ENCODE measurements around the gene RAPGEF4.

The RAPGEF4 gene

GRCh38 chr2:172753610-172754009 lies 18.0 kb downstream of the RAPGEF4 start:
- WGBS (ENCODE audit: extremely low coverage, insufficient coverage, insufficient read length), result no CpG with 5 or more reads among the region's 3 CpGs

GRCh38 chr2:172759441-172759840 lies 23.8 kb downstream of the RAPGEF4 start:
- Histone ChIP-seq H2BK120ac (ENCODE audit: insufficient read depth, low read length, poor library complexity) (no peak overlapping the region), H3K23ac (ENCODE audit: low read length) (no peak overlapping the region), H3K18ac (ENCODE audit: low read length) (no peak overlapping the region), H3K27ac (ENCODE audit: low read depth, low read length) (no peak overlapping the region), H3K9ac (ENCODE audit: low read length) (no peak overlapping the region), H3K4me3 (ENCODE audit: low read depth, low read length) (no peak overlapping the region), H3K79me1 (ENCODE audit: low read length) (no peaks in the 10 kb centered on the region), H3K79me2 (ENCODE audit: control insufficient read depth, insufficient read depth, low read length, poor library complexity) (no peaks in the 10 kb centered on the region), H4K91ac (ENCODE audit: low read depth, low read length) (no peak overlapping the region), H2BK5ac (ENCODE audit: low read depth, low read length, poor library complexity) (no peak overlapping the region), H2AFZ (ENCODE audit: insufficient read depth, low read length, poor library complexity) (no peak overlapping the region), H4K12ac (ENCODE audit: low read depth, low read length) (no peak overlapping the region), H3K4ac (ENCODE audit: low read depth, low read length) (no peak overlapping the region), H3K14ac (ENCODE audit: low read length) (no peak overlapping the region), H2BK12ac (ENCODE audit: low read length) (no peak overlapping the region), H4K8ac (ENCODE audit: low read depth, low read length) (no peak overlapping the region), H3K9me3 (ENCODE audit: insufficient read depth, low read depth, low read length) (no peaks in the 10 kb centered on the region), H2AK5ac (ENCODE audit: low read length) (no peak overlapping the region), H3K27me3 (ENCODE audit: insufficient read depth, low read length) (no peaks in the 10 kb centered on the region), H3K4me2 (ENCODE audit: low read length) (no peak overlapping the region), H3K36me3 (ENCODE audit: control insufficient read depth in 1 of 2, insufficient read depth in 2 of 2, low read length in 2 of 2) (no peaks in the 10 kb centered on the region), H3K4me1 (ENCODE audit: control insufficient read depth in 1 of 2, insufficient read depth in 2 of 2, low read length in 2 of 2) (no peaks in the 10 kb centered on the region)
- WGBS (ENCODE audit: extremely low coverage, insufficient coverage, insufficient read length), result no CpG with 5 or more reads among the region's 2 CpGs
- DNase-seq, result no peak

More at GRCh38 chr2:172753610-172754009, 18.0 kb downstream of the RAPGEF4 start:
- H3K14ac ChIP-seq (ENCODE audit: low read length), result no peak overlapping the region
- no peak overlapping the region for H4K91ac ChIP-seq (ENCODE audit: low read depth, low read length)
- no peak overlapping the region for H3K4me3 ChIP-seq (ENCODE audit: low read depth, low read length)
- H3K18ac ChIP-seq (ENCODE audit: low read length), result no peak overlapping the region
- H3K9ac ChIP-seq (ENCODE audit: low read length), result no peak overlapping the region
- H2BK120ac ChIP-seq (ENCODE audit: insufficient read depth, low read length, poor library complexity), result no peak overlapping the region
- H2BK12ac ChIP-seq (ENCODE audit: low read length), result no peak overlapping the region
- H3K27ac ChIP-seq (ENCODE audit: low read depth, low read length), result no peak overlapping the region
- no peak for DNase-seq
- no peaks in the 10 kb centered on the region for H3K36me3 ChIP-seq (ENCODE audit: control insufficient read depth in 1 of 2, insufficient read depth in 2 of 2, low read length in 2 of 2)
- H3K23ac ChIP-seq (ENCODE audit: low read length), result no peak overlapping the region
- no peaks in the 10 kb centered on the region for H3K79me1 ChIP-seq (ENCODE audit: low read length)
- no peaks in the 10 kb centered on the region for H3K27me3 ChIP-seq (ENCODE audit: insufficient read depth, low read length)
- no peaks in the 10 kb centered on the region for H3K79me2 ChIP-seq (ENCODE audit: control insufficient read depth, insufficient read depth, low read length, poor library complexity)
- no peak overlapping the region for H2AK5ac ChIP-seq (ENCODE audit: low read length)
- no peak overlapping the region for H2AFZ ChIP-seq (ENCODE audit: insufficient read depth, low read length, poor library complexity)
- no peaks in the 10 kb centered on the region for H3K9me3 ChIP-seq (ENCODE audit: insufficient read depth, low read depth, low read length)
- H2BK5ac ChIP-seq (ENCODE audit: low read depth, low read length, poor library complexity), result no peak overlapping the region
- H4K12ac ChIP-seq (ENCODE audit: low read depth, low read length), result no peak overlapping the region
- no peaks in the 10 kb centered on the region for H3K4me1 ChIP-seq (ENCODE audit: control insufficient read depth in 1 of 2, insufficient read depth in 2 of 2, low read length in 2 of 2)
- no peak overlapping the region for H3K4ac ChIP-seq (ENCODE audit: low read depth, low read length)
- no peak overlapping the region for H4K8ac ChIP-seq (ENCODE audit: low read depth, low read length)
- no peak overlapping the region for H3K4me2 ChIP-seq (ENCODE audit: low read length)

- Histone ChIP-seq H3K9ac (ENCODE audit: low read length) (no peak overlapping the region), H3K79me2 (ENCODE audit: control insufficient read depth, insufficient read depth, low read length, poor library complexity) (no peaks in the 10 kb centered on the region), H3K18ac (ENCODE audit: low read length) (no peak overlapping the region), H4K12ac (ENCODE audit: low read depth, low read length) (no peak overlapping the region), H2AK5ac (ENCODE audit: low read length) (no peak overlapping the region), H4K8ac (ENCODE audit: low read depth, low read length) (no peak overlapping the region), H3K4me3 (ENCODE audit: low read depth, low read length) (no peak overlapping the region), H3K9me3 (ENCODE audit: insufficient read depth, low read depth, low read length) (peaks cover 1% of the 10 kb centered on the region), H4K91ac (ENCODE audit: low read depth, low read length) (no peak overlapping the region), H3K4me2 (ENCODE audit: low read length) (no peak overlapping the region), H3K27me3 (ENCODE audit: insufficient read depth, low read length) (no peaks in the 10 kb centered on the region), H3K4me1 (ENCODE audit: control insufficient read depth in 1 of 2, insufficient read depth in 2 of 2, low read length in 2 of 2) (no peaks in the 10 kb centered on the region), H2BK120ac (ENCODE audit: insufficient read depth, low read length, poor library complexity) (no peak overlapping the region), H3K14ac (ENCODE audit: low read length) (no peak overlapping the region), H3K23ac (ENCODE audit: low read length) (no peak overlapping the region), H3K36me3 (ENCODE audit: control insufficient read depth in 1 of 2, insufficient read depth in 2 of 2, low read length in 2 of 2) (no peaks in the 10 kb centered on the region), H2BK12ac (ENCODE audit: low read length) (no peak overlapping the region), H3K27ac (ENCODE audit: low read depth, low read length) (no peak overlapping the region), H3K79me1 (ENCODE audit: low read length) (no peaks in the 10 kb centered on the region), H2AFZ (ENCODE audit: insufficient read depth, low read length, poor library complexity) (no peak overlapping the region), H2BK5ac (ENCODE audit: low read depth, low read length, poor library complexity) (no peak overlapping the region), H3K4ac (ENCODE audit: low read depth, low read length) (no peak overlapping the region)
- no CpG with 5 or more reads among the region's 4 CpGs for WGBS (ENCODE audit: extremely low coverage, insufficient coverage, insufficient read length)
- no peak for DNase-seq
Measured at GRCh38 chr2:172761306-172761705, 25.7 kb downstream of the RAPGEF4 start.

- no peak overlapping the region for H4K8ac ChIP-seq (ENCODE audit: low read depth, low read length)
- no peak overlapping the region for H3K23ac ChIP-seq (ENCODE audit: low read length)
- no peak overlapping the region for H4K91ac ChIP-seq (ENCODE audit: low read depth, low read length)
- H3K27ac ChIP-seq (ENCODE audit: low read depth, low read length), result no peak overlapping the region
- H4K12ac ChIP-seq (ENCODE audit: low read depth, low read length), result no peak overlapping the region
- H3K4ac ChIP-seq (ENCODE audit: low read depth, low read length), result no peak overlapping the region
- H2BK12ac ChIP-seq (ENCODE audit: low read length), result no peak overlapping the region
- no peak for DNase-seq
- H2AFZ ChIP-seq (ENCODE audit: insufficient read depth, low read length, poor library complexity), result no peak overlapping the region
- no peak overlapping the region for H3K9ac ChIP-seq (ENCODE audit: low read length)
- no peak overlapping the region for H2BK5ac ChIP-seq (ENCODE audit: low read depth, low read length, poor library complexity)
- H2BK120ac ChIP-seq (ENCODE audit: insufficient read depth, low read length, poor library complexity), result no peak overlapping the region
- H3K79me2 ChIP-seq (ENCODE audit: control insufficient read depth, insufficient read depth, low read length, poor library complexity), result no peaks in the 10 kb centered on the region
- H3K36me3 ChIP-seq (ENCODE audit: control insufficient read depth in 1 of 2, insufficient read depth in 2 of 2, low read length in 2 of 2), result no peaks in the 10 kb centered on the region
- WGBS (ENCODE audit: extremely low coverage, insufficient coverage, insufficient read length), result no CpG with 5 or more reads among the region's 2 CpGs
- no peak overlapping the region for H3K18ac ChIP-seq (ENCODE audit: low read length)
- no peaks in the 10 kb centered on the region for H3K79me1 ChIP-seq (ENCODE audit: low read length)
- H3K4me1 ChIP-seq (ENCODE audit: control insufficient read depth in 1 of 2, insufficient read depth in 2 of 2, low read length in 2 of 2), result no peaks in the 10 kb centered on the region
- H3K4me3 ChIP-seq (ENCODE audit: low read depth, low read length), result no peak overlapping the region
- no peak overlapping the region for H3K4me2 ChIP-seq (ENCODE audit: low read length)
- H3K27me3 ChIP-seq (ENCODE audit: insufficient read depth, low read length), result no peaks in the 10 kb centered on the region
- peaks cover 1% of the 10 kb centered on the region for H3K9me3 ChIP-seq (ENCODE audit: insufficient read depth, low read depth, low read length)
- H3K14ac ChIP-seq (ENCODE audit: low read length), result no peak overlapping the region
- H2AK5ac ChIP-seq (ENCODE audit: low read length), result no peak overlapping the region
Measured at GRCh38 chr2:172762574-172762973, 26.9 kb downstream of the RAPGEF4 start.

Data from trophoblast cell (in vitro differentiated cells and primary cell).